K562 (cell line): Measurements from ENCODE around the gene TMBIM4. TPM values are rescaled to one million over a fixed set of nuclear protein-coding genes. Genes with fewer than 3 reads are reported as not detected.

Experiments used
- ATAC-seq: fragments of 200-7000 bp; cut with Tn5 transposase; 3 replicates; pipeline ENCODE4 v1.9.1; 2020; ENCODE audit warnings: moderate library complexity
- BruUV-seq: library from RNA; stranded (reverse); fragments of 400-500 nt; replicated peaks from 2 replicates; lab custom pipeline; 2021; lab: Mats Ljungman, UMichigan
- CTCF ChIA-PET: fragments of 300-600 bp; formaldehyde crosslinking; extraction: SDS; loops from one replicate; lab custom pipeline; 2021; ENCODE audit warnings: low intra/inter-chr PET ratio; lab: Yijun Ruan, JAX
- POLR2A ChIA-PET: fragments of 300-600, 350-650 bp; sonication (Branson Sonifier 250); formaldehyde crosslinking; extraction: SDS; loops from one replicate; lab custom pipeline; 2021; ENCODE audit warnings: antibody characterized with exemption, inconsistent platforms; lab: Yijun Ruan, JAX
- DNase-seq, 4 experiments: peaks; one replicate each; pipeline versions ENCODE4 v3.0.0 to v3.0.0-alpha.2; 2011 to 2018; ENCODE audit warnings: low spot score in 3 of 4, mixed read lengths in 3 of 4; ENCODE audit errors: extremely low read depth in 1 of 4
- FAIRE-seq: peaks from 2 replicates; lab custom pipeline; 2011; peaks lifted over from hg19 to GRCh38; lab: Jason Lieb, UNC
- H2AFZ ChIP-seq: 2 replicates; pipeline ENCODE4 v1.6.0; 2011; ENCODE audit warnings: low read depth, low read length, control low read depth, inconsistent platforms
- H3K27ac ChIP-seq: fragments of 200-600 bp; 3 replicates; pipeline ENCODE4 v1.8.0; 2011; ENCODE audit warnings: low read depth, mild to moderate bottlenecking, control low read depth, inconsistent platforms, low read length, moderate library complexity, mixed read lengths; ENCODE audit errors: extremely low read depth
- H3K27me3 ChIP-seq, 2 experiments: fragments of 300-600 bp in 1 of 2; 2 replicates in 1 of 2; 3 replicates in 1 of 2; pipeline versions ENCODE4 v1.6.0 to v1.8.0; 2011; ENCODE audit warnings: inconsistent platforms in 2 of 2, low read length in 2 of 2, mild to moderate bottlenecking in 1 of 2, mixed read lengths in 1 of 2, moderate library complexity in 1 of 2; ENCODE audit not compliant: control insufficient read depth in 2 of 2, insufficient read depth in 2 of 2
- H3K36me3 ChIP-seq: fragments of 300-600 bp; 3 replicates; pipeline ENCODE4 v1.8.0; 2011; ENCODE audit warnings: mild to moderate bottlenecking, low read length, inconsistent platforms; ENCODE audit not compliant: control insufficient read depth, insufficient read depth
- H3K4me1 ChIP-seq, 2 experiments: fragments of 200-600 bp in 1 of 2; replicated peaks in 1 of 2; 2 replicates in 1 of 2; 3 replicates in 1 of 2; pipeline versions ENCODE4 v1.5.1 to v1.8.0; 2011; ENCODE audit warnings: inconsistent platforms in 2 of 2, low read length in 2 of 2, mild to moderate bottlenecking in 1 of 2, mixed read lengths in 1 of 2, moderate library complexity in 1 of 2; ENCODE audit not compliant: control insufficient read depth in 2 of 2, insufficient read depth in 2 of 2
- H3K4me2 ChIP-seq: 2 replicates; pipeline ENCODE4 v1.6.1; 2011; ENCODE audit warnings: low read length, control low read depth, inconsistent platforms, mixed read lengths; ENCODE audit not compliant: insufficient read depth
- H3K4me3 ChIP-seq: fragments of 200-600 bp; sonication (generic), shearing (Covaris generic); 2 replicates; pipeline ENCODE4 v1.5.1; 2016; ENCODE audit warnings: control low read depth, inconsistent platforms
- H3K79me2 ChIP-seq: fragments of 200-600 bp; 3 replicates; pipeline ENCODE4 v1.8.0; 2011; ENCODE audit warnings: low read length, inconsistent platforms; ENCODE audit not compliant: control insufficient read depth, insufficient read depth
- H3K9ac ChIP-seq, 2 experiments: 2 replicates each; pipeline versions ENCODE4 v1.6.0 to v1.6.1; 2011; ENCODE audit warnings: low read depth in 2 of 2, low read length in 2 of 2, control low read depth in 1 of 2, inconsistent platforms in 1 of 2, mild to moderate bottlenecking in 1 of 2, mixed read lengths in 1 of 2; ENCODE audit not compliant: insufficient read depth in 1 of 2
- H3K9me1 ChIP-seq: one replicate; pipeline ENCODE4 v1.6.0; 2011; ENCODE audit warnings: inconsistent platforms, mild to moderate bottlenecking, low read length, moderate library complexity; ENCODE audit not compliant: control insufficient read depth, insufficient read depth
- H3K9me3 ChIP-seq: replicated peaks from 2 replicates; pipeline ENCODE4 v1.5.1; 2011; ENCODE audit warnings: low read depth, low read length, inconsistent platforms; ENCODE audit not compliant: control insufficient read depth, insufficient read depth
- H4K20me1 ChIP-seq: replicated peaks from 2 replicates; pipeline ENCODE4 v1.6.1; 2011; ENCODE audit warnings: low read length, inconsistent platforms, mixed read lengths; ENCODE audit not compliant: control insufficient read depth, insufficient read depth
- HLTF ChIP-seq: fragments of 450-650 bp; IDR thresholded peaks from 2 replicates; pipeline ENCODE4 v1.6.1; 2016
- SETDB1 ChIP-seq: IDR thresholded peaks from one replicate; pipeline ENCODE4 v1.6.1; 2012; ENCODE audit warnings: low read length, control low read depth, inconsistent platforms
- SPI1 ChIP-seq: IDR thresholded peaks from 2 replicates; pipeline ENCODE4 v1.6.1; 2011; ENCODE audit warnings: low read depth, low read length, control low read depth, borderline replicate concordance
- STAT5A ChIP-seq: IDR thresholded peaks from 2 replicates; pipeline ENCODE4 v1.6.1; 2012; ENCODE audit warnings: low read length, inconsistent platforms, borderline replicate concordance
- WGBS: fragments of 100-300 bp; shearing (Covaris generic); methylation state at CpG from one replicate; pipeline ENCODE4 v1.1.6; 2016; ENCODE audit warnings: low coverage, mixed read lengths; ENCODE audit not compliant: insufficient coverage; ENCODE audit errors: missing lambda C conversion rate; 5-methylcytosine and 5-hydroxymethylcytosine counted together
- in situ Hi-C: fragments of 300-500 bp; cut with MboI; formaldehyde crosslinking; loops from 4 replicates; pipeline ENCODE4 v1.15.0; 2018; ENCODE audit warnings: inconsistent platforms, mixed read lengths
- intact Hi-C: fragments of 100-400 bp; cut with micrococcal nuclease; formaldehyde crosslinking; loops from 2 replicates; pipeline ENCODE4 v1.14.2; 2022
- polyA plus RNA-seq, 8 experiments: library from polyadenylated mRNA; depleted of rRNA in 4 of 8; stranded (reverse) in 5 of 8; unstranded in 3 of 8; fragments of >200 nt; fragmentation: Nextera tagmentation in 2 of 8; fragmentation: Illumina TruSeq in 1 of 8; extraction: Ambion mirVana in 2 of 8; extraction: Trizol in 1 of 8; gene quantifications; 2 replicates each; pipeline versions ENCODE4 v1.2.1 to v1.2.3, GENCODE V29; 2011 to 2014; ENCODE audit warnings: inconsistent platforms in 1 of 8, missing spikeins in 1 of 8
- total RNA-seq, 7 experiments: library from RNA; depleted of rRNA in 6 of 7; stranded (reverse); fragments of >200 nt in 6 of 7; fragmentation: Illumina TruSeq in 2 of 7; extraction: Trizol in 2 of 7; gene quantifications; 2 replicates each; pipeline versions ENCODE4 v1.2.1 to v1.2.3, GENCODE V29; 2011 to 2021; ENCODE audit warnings: low replicate concordance in 1 of 7
- TF ChIP-seq, protein P1 (sequence below): sonication (generic); IDR thresholded peaks from 2 replicates; pipeline ENCODE4 v1.6.1; 2016

The TMBIM4 gene
- total and polyA plus RNA-seq, 9 of the 15 experiments (the other 6 are each of a cell fraction or from before 2014, with no cell fraction given) = 18.6 to 272 (median 50.0) TPM

DNA sequence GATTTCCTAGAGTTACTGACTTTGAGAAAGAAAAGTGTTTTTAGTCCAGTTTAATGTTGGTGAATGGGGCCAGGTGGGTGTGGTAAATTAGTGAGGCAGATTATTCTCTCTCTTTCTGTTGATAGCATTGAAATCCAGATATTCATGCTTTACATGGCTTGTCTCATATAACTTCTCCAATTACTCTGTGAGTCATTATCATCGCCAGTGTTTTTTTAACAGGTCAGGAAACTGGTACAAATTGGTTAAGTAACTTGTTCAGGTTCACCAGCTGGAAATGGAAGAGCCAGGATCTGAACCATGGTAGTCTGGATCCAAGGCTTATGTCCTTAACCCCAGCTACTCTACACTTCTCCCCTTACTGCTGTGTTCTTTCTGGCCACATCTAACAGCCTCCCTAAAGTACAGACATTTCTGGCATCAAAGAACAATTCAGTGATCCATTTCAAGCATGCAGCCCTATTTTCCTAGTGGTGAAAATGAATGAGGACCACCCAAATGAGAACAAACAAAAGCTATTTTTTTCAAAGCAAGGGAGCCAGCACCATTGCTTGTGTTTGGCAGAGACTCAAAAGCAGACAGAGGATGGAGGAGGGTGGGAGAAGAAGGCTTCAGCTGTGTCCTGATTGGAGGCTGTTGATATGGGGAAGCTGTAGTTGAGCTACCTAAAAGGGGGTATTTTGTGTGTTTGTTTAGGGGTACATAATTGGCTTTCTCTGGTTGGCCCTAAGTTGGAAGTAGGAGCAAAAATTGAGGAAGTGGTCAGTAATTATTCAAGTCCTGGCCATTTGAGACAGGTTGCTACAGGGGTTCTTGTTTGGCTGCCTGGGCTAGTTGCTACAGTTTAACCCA is 20.9 kb upstream of the TMBIM4 start:
- H3K27me3 ChIP-seq = peaks cover 33 to 56% of the 10 kb centered on the region in 2 experiments
- no peak overlapping the region for H3K27ac ChIP-seq
- POLR2A ChIA-PET = no interaction called here
- TF ChIP-seq SETDB1 (no peak), STAT5A (no peak), HLTF (no peak), SPI1 (peak; percentile 79)
- TF ChIP-seq, protein P1, sequence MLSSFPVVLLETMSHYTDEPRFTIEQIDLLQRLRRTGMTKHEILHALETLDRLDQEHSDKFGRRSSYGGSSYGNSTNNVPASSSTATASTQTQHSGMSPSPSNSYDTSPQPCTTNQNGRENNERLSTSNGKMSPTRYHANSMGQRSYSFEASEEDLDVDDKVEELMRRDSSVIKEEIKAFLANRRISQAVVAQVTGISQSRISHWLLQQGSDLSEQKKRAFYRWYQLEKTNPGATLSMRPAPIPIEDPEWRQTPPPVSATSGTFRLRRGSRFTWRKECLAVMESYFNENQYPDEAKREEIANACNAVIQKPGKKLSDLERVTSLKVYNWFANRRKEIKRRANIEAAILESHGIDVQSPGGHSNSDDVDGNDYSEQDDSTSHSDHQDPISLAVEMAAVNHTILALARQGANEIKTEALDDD = peak; percentile 36; the same call in 1 of the 2 replicates
- TF ChIP-seq, all 486 proteins: peak for 2
- no peaks in the 10 kb centered on the region for H3K36me3 ChIP-seq
- CTCF ChIA-PET = no interaction called here
- WGBS = 0% methylated on average over 1 of the region's 1 CpG
- in situ Hi-C loops (no loop called here), intact Hi-C loops (no loop called here)
- no TSS peak for BruUV-seq
- H4K20me1 ChIP-seq = no peaks in the 10 kb centered on the region
- H3K9me3 ChIP-seq = no peaks in the 10 kb centered on the region
- no peak overlapping the region for H2AFZ ChIP-seq
- FAIRE-seq (no peak), ATAC-seq (no peak), DNase-seq (no peak)
- peaks cover 0 to 7% of the 10 kb centered on the region in 2 experiments; a peak in 1 of 5 replicates for H3K4me1 ChIP-seq
- H3K79me2 ChIP-seq = no peaks in the 10 kb centered on the region
- no peaks in the 10 kb centered on the region for H3K9me1 ChIP-seq
- H3K4me3 ChIP-seq = no peak overlapping the region
- no peak overlapping the region for H3K4me2 ChIP-seq
- no peak overlapping the region for H3K9ac ChIP-seq
